Endothelial cell of umbilical vein (primary cell): ENCODE results near the gene RMDN2. TPM values are rescaled to one million over a fixed set of nuclear protein-coding genes. Genes with fewer than 3 reads are reported as not detected.

Experiments
- BruUV-seq: library from RNA; stranded (reverse); fragments of 400-500 nt; replicated peaks from 2 replicates; lab custom pipeline; 2021; lab: Mats Ljungman, UMichigan
- CTCF ChIA-PET: fragments of 300-600, 350-600 bp; sonication (Branson Sonifier 250); formaldehyde crosslinking; loops from one replicate; lab custom pipeline; 2021; ENCODE audit warnings: antibody characterized with exemption, inconsistent platforms; lab: Charles Lee
- POLR2A ChIA-PET: fragments of 300-600, 350-600 bp; sonication (Branson Sonifier 250); formaldehyde crosslinking; loops from one replicate; lab custom pipeline; 2021; ENCODE audit warnings: antibody characterized with exemption, inconsistent platforms; lab: Charles Lee
- DNase-seq: peaks from one replicate; pipeline ENCODE4 v3.0.0-alpha.2; 2011; ENCODE audit warnings: low read depth, low spot score
- FAIRE-seq: peaks from 2 replicates; lab custom pipeline; 2011; peaks lifted over from hg19 to GRCh38; lab: Jason Lieb, UNC
- H2AFZ ChIP-seq: 2 replicates; pipeline ENCODE4 v1.6.0; 2012; ENCODE audit warnings: low read depth, low read length, control low read depth, inconsistent platforms
- H3K27ac ChIP-seq: 2 replicates; pipeline ENCODE4 v1.5.1; 2011; ENCODE audit warnings: low read depth, mild to moderate bottlenecking, control low read depth, low read length, moderate library complexity; ENCODE audit not compliant: insufficient read depth
- H3K27me3 ChIP-seq, 2 experiments: 2 replicates each; pipeline versions ENCODE4 v1.6.0 to v1.6.1; 2011; ENCODE audit warnings: low read length in 2 of 2, mixed read lengths in 1 of 2; ENCODE audit not compliant: control insufficient read depth in 2 of 2, insufficient read depth in 2 of 2
- H3K36me3 ChIP-seq, 2 experiments: 2 replicates in 1 of 2; 3 replicates in 1 of 2; pipeline ENCODE4 v1.5.1; 2011; ENCODE audit warnings: low read length in 2 of 2, mild to moderate bottlenecking in 1 of 2, moderate library complexity in 1 of 2; ENCODE audit not compliant: control insufficient read depth in 2 of 2, insufficient read depth in 2 of 2; ENCODE audit errors: extremely low read depth in 1 of 2
- H3K4me1 ChIP-seq: 3 replicates; pipeline ENCODE4 v1.5.1; 2011; ENCODE audit warnings: mild to moderate bottlenecking, low read length; ENCODE audit not compliant: control insufficient read depth, insufficient read depth; ENCODE audit errors: extremely low read depth
- H3K4me2 ChIP-seq: 2 replicates; pipeline ENCODE4 v1.6.1; 2011; ENCODE audit warnings: low read length, control low read depth, mixed read lengths; ENCODE audit not compliant: insufficient read depth
- H3K4me3 ChIP-seq, 3 experiments: fragments of 200-600 bp in 1 of 3; sonication (generic), shearing (Covaris generic) in 1 of 3; replicated peaks in 1 of 3; 2 replicates each; pipeline ENCODE4 v1.5.1; 2011 to 2016; ENCODE audit warnings: control low read depth in 3 of 3, low read length in 3 of 3, mild to moderate bottlenecking in 2 of 3, inconsistent platforms in 1 of 3, low read depth in 1 of 3, moderate library complexity in 1 of 3; ENCODE audit not compliant: insufficient read depth in 1 of 3
- H3K79me2 ChIP-seq: 2 replicates; pipeline ENCODE4 v1.6.0; 2012; ENCODE audit warnings: low read length, inconsistent platforms; ENCODE audit not compliant: control insufficient read depth, insufficient read depth
- H3K9ac ChIP-seq: replicated peaks from 2 replicates; pipeline ENCODE3; 2011; ENCODE audit warnings: low read length, control low read depth; ENCODE audit not compliant: insufficient read depth; ENCODE audit errors: extremely low read depth
- H3K9me1 ChIP-seq: replicated peaks from 3 replicates; pipeline ENCODE4 v1.6.0; 2011; ENCODE audit warnings: mild to moderate bottlenecking, low read length; ENCODE audit not compliant: control insufficient read depth, insufficient read depth; ENCODE audit errors: extremely low read depth
- H3K9me3 ChIP-seq: replicated peaks from 2 replicates; pipeline ENCODE4 v1.5.1; 2012; ENCODE audit warnings: low read length, inconsistent platforms; ENCODE audit not compliant: control insufficient read depth, insufficient read depth
- H4K20me1 ChIP-seq: replicated peaks from 2 replicates; pipeline ENCODE3; 2011; ENCODE audit warnings: mild to moderate bottlenecking, low read length; ENCODE audit not compliant: control insufficient read depth, insufficient read depth; ENCODE audit errors: extremely low read depth
- CTCF ChIP-seq, 2 donors: IDR thresholded peaks; 1 replicate in 1 of 2; 2 replicates in 1 of 2; pipeline ENCODE4 v1.5.1; 2011; ENCODE audit warnings: low read length in 2 of 2, mild to moderate bottlenecking in 2 of 2, moderate library complexity in 2 of 2, control low read depth in 1 of 2, inconsistent platforms in 1 of 2, low read depth in 1 of 2; ENCODE audit not compliant: insufficient read depth in 1 of 2; ENCODE audit errors: extremely low read depth in 1 of 2
- EZH2 ChIP-seq: IDR thresholded peaks from 2 replicates; pipeline ENCODE4 v1.6.1; 2012; ENCODE audit warnings: borderline replicate concordance, low read depth, mild to moderate bottlenecking, moderate library complexity, low read length, inconsistent platforms; ENCODE audit not compliant: severe bottlenecking
- FOS ChIP-seq: IDR thresholded peaks from 2 replicates; pipeline ENCODE4 v1.6.1; 2011; ENCODE audit warnings: mild to moderate bottlenecking, low read length, moderate library complexity, borderline replicate concordance; ENCODE audit not compliant: insufficient read depth
- GATA2 ChIP-seq: IDR thresholded peaks from 2 replicates; pipeline ENCODE4 v1.7.0; 2011; ENCODE audit warnings: low read depth, mild to moderate bottlenecking, moderate library complexity, mixed read lengths, low read length; ENCODE audit not compliant: insufficient read length, insufficient read depth
- JUN ChIP-seq: IDR thresholded peaks from 2 replicates; pipeline ENCODE4 v1.6.1; 2011; ENCODE audit warnings: borderline replicate concordance, low read depth; ENCODE audit not compliant: insufficient read length, insufficient read depth
- MAX ChIP-seq: IDR thresholded peaks from 2 replicates; pipeline ENCODE4 v1.6.1; 2011; ENCODE audit not compliant: insufficient read depth, insufficient read length
- MYC ChIP-seq: IDR thresholded peaks from one replicate; pipeline ENCODE4 v1.6.1; 2011; ENCODE audit warnings: mild to moderate bottlenecking, low read depth, low read length
- POLR2A ChIP-seq: IDR thresholded peaks from 2 replicates; pipeline ENCODE4 v1.6.1; 2012; ENCODE audit warnings: low read depth, mild to moderate bottlenecking, control low read depth, low read length
- POLR2AphosphoS5 ChIP-seq: IDR thresholded peaks from 2 replicates; pipeline ENCODE4 v1.6.1; 2012; ENCODE audit warnings: low read depth, mild to moderate bottlenecking, control low read depth, low read length, moderate library complexity; ENCODE audit not compliant: insufficient read depth
- dilution Hi-C: fragments of 300-500 bp; cut with MboI; formaldehyde crosslinking; loops from one replicate; pipeline ENCODE4 v1.15.0; 2019; ENCODE audit warnings: low sequenced_read_pairs; ENCODE audit not compliant: extremely low pct_ligation_motif_present
- intact Hi-C: fragments of 100-400 bp; cut with micrococcal nuclease; formaldehyde crosslinking; loops from one replicate; pipeline ENCODE4 v1.10.0; 2022
- polyA plus RNA-seq, 4 experiments: library from polyadenylated mRNA; depleted of rRNA in 3 of 4; stranded (reverse) in 3 of 4; unstranded in 1 of 4; fragments of >200 nt; gene quantifications; 2 replicates each; pipeline versions ENCODE4 v1.2.1 to v1.2.3, GENCODE V29; 2011 to 2012; ENCODE audit warnings: missing spikeins in 1 of 4
- total RNA-seq: library from RNA; stranded (reverse); gene quantifications from 2 replicates; pipeline ENCODE4 v1.2.3, GENCODE V29; 2021

RMDN2 gene
- total and polyA plus RNA-seq, 2 donors (not counting 3 experiments of a cell fraction or from before 2014, with no cell fraction given): 0.97 to 2.8 TPM

- no peaks in the 10 kb centered on the region for H3K9me3 ChIP-seq
- no peak overlapping the region for H3K9ac ChIP-seq
- intact Hi-C loops (no loop called here), dilution Hi-C loops (no loop called here)
- TF ChIP-seq CTCF (IDR thresholded peaks at IDR 0.05; ENCODE audit: extremely low read depth in 1 of 2, insufficient read depth in 1 of 2, low read depth in 1 of 2, low read length in 2 of 2) (no peak), POLR2A (no peak), MYC (no peak), JUN (no peak), FOS (no peak), MAX (no peak), GATA2 (no peak), EZH2 (no peak), POLR2AphosphoS5 (no peak)
- H3K4me2 ChIP-seq: no peak overlapping the region
- CTCF ChIA-PET: interaction anchor here (0.9 to 1.0 kb wide), 2 partner anchors 22 to 262 kb away, joined by 3 to 4 read pairs; no protein-coding TSS in a partner anchor
- H4K20me1 ChIP-seq: no peaks in the 10 kb centered on the region
- H3K27me3 ChIP-seq: no peaks in the 10 kb centered on the region
- no TSS peak for BruUV-seq
- no peak overlapping the region for H2AFZ ChIP-seq
- no peaks in the 10 kb centered on the region for H3K36me3 ChIP-seq
- FAIRE-seq (no peak), DNase-seq (no peak)
- no peak overlapping the region for H3K27ac ChIP-seq
- POLR2A ChIA-PET: no interaction called here
- H3K9me1 ChIP-seq: no peaks in the 10 kb centered on the region
- H3K4me1 ChIP-seq: no peaks in the 10 kb centered on the region
- no peaks in the 10 kb centered on the region for H3K79me2 ChIP-seq
- H3K4me3 ChIP-seq: no peak overlapping the region
Observed at GRCh38 chr2:38013158-38013752, 88.2 kb downstream of the RMDN2 start.
